GM12864 (cell line): ENCODE results near the gene GALNT10.
A peak's percentile ranks its signal among the peaks of the same experiment; 100 is the strongest.

Experiments used
- DNase-seq: peaks from one replicate; pipeline ENCODE4 v3.0.0-alpha.2; 2011; ENCODE audit warnings: low read depth
- H3K4me3 ChIP-seq: 2 replicates; pipeline ENCODE4 v1.5.1; 2011; ENCODE audit warnings: mild to moderate bottlenecking, low read depth, low read length, control low read depth
- TF ChIP-seq, protein P1 (sequence below): IDR thresholded peaks from 2 replicates; pipeline ENCODE4 v1.5.1; 2011; ENCODE audit warnings: low read depth, mild to moderate bottlenecking, moderate library complexity, low read length, control low read depth, inconsistent platforms; ENCODE audit errors: missing control alignments

The GALNT10 gene

GRCh38 chr5:154198611-154199230 is 8.2 kb downstream of the GALNT10 start:
- H3K4me3 ChIP-seq: no peak overlapping the region
- TF ChIP-seq, protein P1, sequence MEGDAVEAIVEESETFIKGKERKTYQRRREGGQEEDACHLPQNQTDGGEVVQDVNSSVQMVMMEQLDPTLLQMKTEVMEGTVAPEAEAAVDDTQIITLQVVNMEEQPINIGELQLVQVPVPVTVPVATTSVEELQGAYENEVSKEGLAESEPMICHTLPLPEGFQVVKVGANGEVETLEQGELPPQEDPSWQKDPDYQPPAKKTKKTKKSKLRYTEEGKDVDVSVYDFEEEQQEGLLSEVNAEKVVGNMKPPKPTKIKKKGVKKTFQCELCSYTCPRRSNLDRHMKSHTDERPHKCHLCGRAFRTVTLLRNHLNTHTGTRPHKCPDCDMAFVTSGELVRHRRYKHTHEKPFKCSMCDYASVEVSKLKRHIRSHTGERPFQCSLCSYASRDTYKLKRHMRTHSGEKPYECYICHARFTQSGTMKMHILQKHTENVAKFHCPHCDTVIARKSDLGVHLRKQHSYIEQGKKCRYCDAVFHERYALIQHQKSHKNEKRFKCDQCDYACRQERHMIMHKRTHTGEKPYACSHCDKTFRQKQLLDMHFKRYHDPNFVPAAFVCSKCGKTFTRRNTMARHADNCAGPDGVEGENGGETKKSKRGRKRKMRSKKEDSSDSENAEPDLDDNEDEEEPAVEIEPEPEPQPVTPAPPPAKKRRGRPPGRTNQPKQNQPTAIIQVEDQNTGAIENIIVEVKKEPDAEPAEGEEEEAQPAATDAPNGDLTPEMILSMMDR: no peak
- DNase-seq: no peak

- TF ChIP-seq, protein P1: no peak
- no peak for DNase-seq
- H3K4me3 ChIP-seq: no peak overlapping the region
Observed at GRCh38 chr5:154199263-154199662, 8.7 kb downstream of the GALNT10 start.

- TF ChIP-seq, protein P1: no peak
- H3K4me3 ChIP-seq: no peak overlapping the region
- no peak for DNase-seq
Observed at GRCh38 chr5:154199671-154200220, 9.2 kb downstream of the GALNT10 start.

- no peak overlapping the region for H3K4me3 ChIP-seq
- TF ChIP-seq, protein P1: no peak
- no peak for DNase-seq
Observed at GRCh38 chr5:154200221-154200620, 9.7 kb downstream of the GALNT10 start.

DNA sequence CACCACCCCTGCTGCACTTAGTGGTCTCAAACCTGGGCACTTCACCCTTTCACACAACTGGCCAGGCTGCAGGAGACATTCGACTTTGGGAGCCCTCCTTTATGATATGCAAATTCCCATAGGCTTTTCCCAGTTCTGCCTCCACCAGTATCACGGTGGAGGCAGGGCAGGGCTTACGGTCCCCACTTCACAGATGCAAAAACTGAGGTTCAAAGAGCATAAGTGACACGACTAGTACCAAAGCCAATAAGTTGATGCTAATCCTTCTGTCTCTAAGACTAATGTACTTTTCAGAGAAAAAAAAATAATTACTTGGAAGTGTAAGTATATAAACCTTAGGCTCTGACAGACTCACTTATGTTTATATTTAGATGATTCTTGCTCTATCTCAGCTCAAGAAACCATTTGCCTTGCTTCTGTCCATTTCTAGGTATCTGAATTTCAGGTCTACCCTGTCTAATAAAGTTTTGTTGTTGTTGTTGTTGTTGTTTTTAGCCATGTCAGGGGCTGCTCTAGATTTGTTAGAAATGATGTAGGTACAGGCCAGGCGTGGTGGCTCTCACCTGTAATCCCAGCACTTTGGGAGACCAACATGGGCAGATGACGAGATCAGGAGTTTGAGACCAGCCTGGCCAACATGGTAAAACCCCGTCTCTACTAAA is 10.7 kb downstream of the GALNT10 start:
- TF ChIP-seq, protein P1: no peak
- no peak for DNase-seq

DNA sequence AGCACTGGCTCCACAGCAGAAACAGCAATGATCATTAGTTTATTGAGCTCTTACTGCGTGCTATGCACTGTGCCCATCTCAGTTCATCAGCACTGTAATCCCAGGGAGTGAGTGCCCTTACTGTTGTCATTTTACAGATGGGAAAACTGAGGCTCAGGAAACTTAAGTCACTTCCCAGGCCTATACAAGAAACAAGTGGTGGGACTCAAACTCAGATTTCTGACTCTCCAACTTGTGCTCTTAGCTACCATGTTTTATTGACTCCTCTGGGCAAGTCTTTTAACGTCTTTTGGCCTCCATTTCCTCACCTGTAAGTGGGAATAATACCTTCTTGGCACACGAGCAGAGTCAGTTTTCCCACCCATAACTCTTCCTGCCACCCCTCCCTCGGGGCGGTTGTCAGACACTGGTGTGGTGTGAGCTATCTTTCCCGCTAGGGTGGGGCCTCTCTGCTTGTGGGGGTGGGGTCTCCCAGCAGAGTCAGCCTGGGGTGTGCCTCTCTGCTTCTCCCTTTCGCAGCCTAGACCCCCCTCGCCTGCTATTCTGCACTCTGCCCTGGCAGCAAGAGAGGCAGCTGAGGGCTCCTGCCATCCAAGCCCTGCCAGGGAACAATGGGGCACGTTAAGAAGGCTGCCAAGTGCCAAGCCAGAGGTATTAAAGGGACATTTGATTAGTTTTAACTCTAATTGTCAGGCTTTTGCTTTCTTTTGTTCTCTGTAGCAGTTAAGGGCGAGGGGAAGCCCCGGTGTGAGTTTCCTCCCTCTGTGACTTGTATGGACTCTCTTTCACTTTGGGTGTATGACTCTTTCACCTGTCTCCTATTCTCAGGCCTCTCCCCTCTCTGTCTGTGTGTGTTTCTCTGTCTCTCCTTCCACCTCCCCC is 12.1 kb downstream of the GALNT10 start:
- TF ChIP-seq, protein P1: no peak
- no peak overlapping the region; the same call in 1 of the 2 replicates for H3K4me3 ChIP-seq
- peak; percentile 16 for DNase-seq

More for the DNA sequence above, 10.7 kb downstream of the GALNT10 start:
- H3K4me3 ChIP-seq: no peak overlapping the region
